Activated CD4-positive, alpha-beta T cell treated with anti-CD3 and anti-CD28 coated beads for 36 hours (primary cell): ENCODE data around the gene CMKLR1. TPM values are rescaled to one million over a fixed set of nuclear protein-coding genes. Genes with fewer than 3 reads are reported as not detected.

Source experiments
- ATAC-seq: fragments of 200-7000 bp; cut with Tn5 transposase; one replicate; pipeline ENCODE4 v1.10.0; 2021; ENCODE audit warnings: mild to moderate bottlenecking, moderate library complexity
- CTCF ChIA-PET: fragments of 350-600 bp; sonication (Branson Sonifier 250); formaldehyde crosslinking; loops from one replicate; lab custom pipeline; 2021; ENCODE audit warnings: antibody characterized with exemption; lab: Charles Lee
- POLR2A ChIA-PET: fragments of 350-600 bp; sonication (Branson Sonifier 250); formaldehyde crosslinking; loops from one replicate; lab custom pipeline; 2021; ENCODE audit warnings: antibody characterized with exemption, inconsistent platforms; lab: Charles Lee
- DNase-seq: peaks from one replicate; pipeline ENCODE4 v3.0.0-alpha.2; 2020
- H3K27ac Mint-ChIP-seq: one replicate; pipeline ENCODE4 v1.8.0; 2021; ENCODE audit warnings: mixed read lengths
- H3K27me3 Mint-ChIP-seq: one replicate; pipeline ENCODE4 v1.8.0; 2021; ENCODE audit warnings: mixed read lengths
- H3K36me3 Mint-ChIP-seq: one replicate; pipeline ENCODE4 v1.8.0; 2021; ENCODE audit warnings: low read depth, mixed read lengths
- H3K4me1 Mint-ChIP-seq: one replicate; pipeline ENCODE4 v1.8.0; 2021; ENCODE audit warnings: mixed read lengths
- H3K4me3 Mint-ChIP-seq: one replicate; pipeline ENCODE4 v1.8.0; 2021; ENCODE audit warnings: mild to moderate bottlenecking, moderate library complexity, mixed read lengths
- H3K9me3 Mint-ChIP-seq: one replicate; pipeline ENCODE4 v1.8.0; 2021; ENCODE audit warnings: low read depth, mixed read lengths
- intact Hi-C, 2 experiments: fragments of 100-400 bp; cut with DNase I in 1 of 2; cut with micrococcal nuclease in 1 of 2; formaldehyde crosslinking; loops; one replicate each; pipeline versions ENCODE4 v1.14.2 to v1.15.1; 2022 to 2024; cut with DNase I, micrococcal nuclease
- total RNA-seq, 2 experiments: library from RNA; stranded (reverse); gene quantifications; one replicate each; pipeline ENCODE4 v1.2.3, GENCODE V29; 2021

The CMKLR1 gene
- total RNA-seq, 2 experiments from 2014 or later = not detected

DNA sequence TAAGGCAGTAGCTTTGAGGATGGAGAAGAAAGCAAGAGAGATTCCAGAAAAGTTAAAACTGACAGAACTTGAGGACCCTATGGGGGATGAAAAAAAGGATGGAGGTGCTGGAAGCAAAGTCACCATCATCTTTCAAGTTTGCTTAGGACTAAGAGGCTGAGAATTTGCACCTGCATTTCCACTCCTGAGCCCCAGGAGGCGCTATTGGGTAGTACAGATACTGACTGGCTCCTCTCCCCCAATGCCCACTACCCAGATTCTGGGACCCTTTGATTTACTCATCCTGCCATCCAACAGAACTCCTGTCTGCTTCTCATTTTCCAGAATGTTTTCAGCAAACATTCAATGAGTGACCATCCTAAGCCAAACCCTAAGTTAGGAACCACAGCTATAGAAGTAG is 34.0 kb upstream of the CMKLR1 start:
- H3K36me3 Mint-ChIP-seq = peaks cover 2% of the 10 kb centered on the region
- H3K9me3 Mint-ChIP-seq = peaks cover 17% of the 10 kb centered on the region
- ChIA-PET POLR2A (no interaction called here), CTCF (interaction anchor here (0.5 to 1.1 kb wide), 2 partner anchors 139 to 140 kb away, joined by 3 to 4 read pairs; no protein-coding TSS in a partner anchor)
- intact Hi-C loops = no loop called here
- H3K4me3 Mint-ChIP-seq = no peak overlapping the region
- no peak for ATAC-seq
- peaks cover 2% of the 10 kb centered on the region for H3K27me3 Mint-ChIP-seq
- peak; percentile 11 for DNase-seq
- H3K27ac Mint-ChIP-seq = no peak overlapping the region
- no peaks in the 10 kb centered on the region for H3K4me1 Mint-ChIP-seq

DNA sequence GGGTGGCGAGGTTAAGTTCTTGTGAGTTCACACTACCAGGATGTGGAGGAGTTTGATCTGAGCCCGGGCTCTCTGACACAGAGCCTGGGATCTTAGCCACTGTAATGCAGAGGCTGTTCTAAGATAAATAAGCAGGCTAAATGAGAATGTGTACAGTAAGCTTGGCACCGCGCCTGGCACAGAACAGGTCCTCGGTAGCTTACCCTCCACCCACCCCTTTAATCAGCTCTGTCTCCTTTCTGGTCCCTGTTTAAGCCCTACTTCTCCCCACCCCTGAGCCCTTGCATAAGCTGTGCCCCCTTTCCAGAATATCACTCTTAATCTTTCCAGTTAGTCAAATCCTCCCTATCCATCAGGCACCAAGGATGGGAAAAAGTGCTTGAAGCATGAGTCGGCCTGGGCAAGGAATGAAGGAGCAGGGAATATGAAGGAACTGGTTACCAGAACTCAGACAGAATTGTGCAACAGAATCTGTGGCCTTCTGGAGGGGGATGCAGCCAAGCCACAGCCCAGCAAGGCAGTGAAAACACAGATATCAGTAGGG is 32.8 kb upstream of the CMKLR1 start:
- no peak for ATAC-seq
- no peak for DNase-seq
- ChIA-PET POLR2A (no interaction called here), CTCF (no interaction called here)
- H3K4me3 Mint-ChIP-seq = no peak overlapping the region
- intact Hi-C loops = no loop called here
- peaks cover 2% of the 10 kb centered on the region for H3K27me3 Mint-ChIP-seq
- H3K27ac Mint-ChIP-seq = no peak overlapping the region
- H3K36me3 Mint-ChIP-seq = peaks cover 2% of the 10 kb centered on the region
- peaks cover 17% of the 10 kb centered on the region for H3K9me3 Mint-ChIP-seq
- H3K4me1 Mint-ChIP-seq = no peaks in the 10 kb centered on the region

DNA sequence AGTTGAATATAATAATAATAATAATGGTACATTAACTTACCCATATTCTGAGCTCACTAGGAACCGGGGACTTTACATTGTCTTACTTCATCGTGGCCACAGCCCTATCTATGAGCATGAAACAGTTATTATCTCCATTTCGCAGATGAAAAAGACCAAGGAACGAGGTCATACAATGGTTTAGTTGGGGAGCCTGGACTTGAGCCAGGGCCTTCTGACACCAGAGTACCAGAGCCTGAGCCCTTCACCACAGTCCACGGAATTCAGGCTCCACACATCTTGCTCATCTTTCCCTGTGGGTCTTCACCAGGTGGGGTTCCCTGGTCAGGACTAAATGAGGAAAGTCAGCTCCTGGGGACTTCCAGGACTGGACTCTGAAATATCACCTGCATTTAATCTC is 31.3 kb upstream of the CMKLR1 start:
- H3K27ac Mint-ChIP-seq = no peak overlapping the region
- no peak overlapping the region for H3K4me3 Mint-ChIP-seq
- intact Hi-C loops = no loop called here
- POLR2A ChIA-PET = no interaction called here
- H3K27me3 Mint-ChIP-seq = peaks cover 2% of the 10 kb centered on the region
- H3K9me3 Mint-ChIP-seq = peaks cover 12% of the 10 kb centered on the region
- CTCF ChIA-PET = interaction anchor here (1.0 kb wide), 1 partner anchor 11 kb away, joined by 4 read pairs; no protein-coding TSS in a partner anchor
- H3K36me3 Mint-ChIP-seq = peaks cover 2% of the 10 kb centered on the region
- no peaks in the 10 kb centered on the region for H3K4me1 Mint-ChIP-seq
- ATAC-seq = no peak
- no peak for DNase-seq

DNA sequence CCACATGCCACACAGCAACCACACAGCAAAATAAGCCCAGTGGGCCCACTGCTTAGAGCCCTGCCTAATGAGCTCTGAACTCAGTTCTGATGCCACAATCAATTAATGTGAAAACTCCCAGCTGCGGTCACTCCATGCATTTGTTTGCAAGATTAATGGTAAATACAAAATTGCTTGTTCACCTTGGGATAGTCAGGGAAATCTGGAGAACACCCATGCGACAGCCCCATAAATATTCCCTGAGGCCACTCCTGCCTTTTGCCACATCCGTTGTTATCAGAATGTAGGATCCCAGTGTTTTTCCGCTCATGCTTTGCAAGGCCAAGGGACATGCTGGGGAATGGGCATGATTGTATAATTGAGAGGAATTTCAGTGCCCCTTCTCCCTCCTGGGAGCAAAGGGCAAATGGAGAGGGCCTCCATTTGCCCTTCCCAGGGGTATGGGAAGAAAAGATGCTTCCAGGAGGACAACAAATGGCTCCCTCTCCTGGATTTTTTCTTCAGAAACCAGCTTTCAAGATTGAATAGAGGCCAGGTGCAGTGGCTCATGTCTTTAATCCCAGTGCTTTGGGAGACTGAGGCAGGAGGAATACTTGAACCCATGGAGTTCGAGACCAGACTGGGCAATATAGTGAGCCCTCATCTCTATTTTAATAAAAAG is 30.8 kb upstream of the CMKLR1 start:
- ATAC-seq (no peak), DNase-seq (no peak)
- intact Hi-C loops = no loop called here
- peaks cover 2% of the 10 kb centered on the region for H3K27me3 Mint-ChIP-seq
- ChIA-PET CTCF (interaction anchor here (0.6 to 1.0 kb wide), 2 partner anchors 11 to 72 kb away, joined by 3 to 4 read pairs; no protein-coding TSS in a partner anchor), POLR2A (no interaction called here)
- no peaks in the 10 kb centered on the region for H3K4me1 Mint-ChIP-seq
- H3K4me3 Mint-ChIP-seq = no peak overlapping the region
- no peak overlapping the region for H3K27ac Mint-ChIP-seq
- H3K36me3 Mint-ChIP-seq = peaks cover 2% of the 10 kb centered on the region
- peaks cover 12% of the 10 kb centered on the region for H3K9me3 Mint-ChIP-seq

DNA sequence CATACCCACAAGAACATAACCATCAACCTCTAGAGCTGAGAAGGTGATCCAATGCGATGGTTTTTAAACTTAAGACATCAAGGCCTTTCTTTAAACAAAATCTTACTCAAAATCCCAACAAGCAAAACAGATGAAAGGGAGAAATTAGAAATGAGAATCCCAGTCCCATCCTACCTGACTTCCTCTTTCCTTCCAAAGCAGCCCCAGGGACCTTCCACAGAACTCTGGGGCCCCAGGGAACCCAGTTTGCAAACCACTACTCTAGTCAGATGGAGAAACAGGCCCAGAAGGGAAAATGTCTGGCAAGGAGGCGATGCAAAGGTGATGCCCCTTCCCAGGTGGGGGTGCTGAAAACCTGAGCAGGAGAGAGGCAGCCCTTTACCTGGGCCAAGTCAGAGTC is 29.0 kb upstream of the CMKLR1 start:
- Mint-ChIP-seq H3K9me3 (peaks cover 7% of the 10 kb centered on the region), H3K4me1 (no peaks in the 10 kb centered on the region), H3K27ac (no peak overlapping the region), H3K36me3 (peaks cover 2% of the 10 kb centered on the region), H3K4me3 (no peak overlapping the region), H3K27me3 (peaks cover 2% of the 10 kb centered on the region)
- POLR2A ChIA-PET = no interaction called here
- intact Hi-C loops = no loop called here
- DNase-seq = no peak
- CTCF ChIA-PET = no interaction called here
- no peak for ATAC-seq

DNA sequence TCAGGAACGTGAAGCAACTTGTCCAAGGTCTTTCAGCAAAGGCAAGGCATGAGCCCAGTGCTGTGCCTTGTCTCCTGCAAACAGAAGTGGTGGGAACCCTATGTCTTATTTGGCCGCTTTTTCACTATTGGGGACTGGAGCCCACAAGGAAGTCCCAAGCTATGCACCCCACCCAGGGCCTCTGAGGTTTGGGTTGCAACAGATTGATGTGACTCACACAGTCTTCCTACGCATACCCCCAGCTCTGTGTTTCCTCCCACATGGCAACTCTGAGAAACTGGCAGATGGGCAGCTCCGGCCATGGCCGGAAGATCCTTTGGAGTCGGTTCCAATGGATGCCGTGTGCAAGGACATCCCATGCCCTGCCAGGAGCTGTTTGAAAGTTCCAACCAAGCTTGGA is 28.3 kb upstream of the CMKLR1 start:
- ChIA-PET CTCF (no interaction called here), POLR2A (no interaction called here)
- Mint-ChIP-seq H3K4me3 (no peak overlapping the region), H3K27me3 (peaks cover 2% of the 10 kb centered on the region), H3K4me1 (no peaks in the 10 kb centered on the region), H3K9me3 (peaks cover 2% of the 10 kb centered on the region), H3K36me3 (no peaks in the 10 kb centered on the region), H3K27ac (no peak overlapping the region)
- intact Hi-C loops = no loop called here
- ATAC-seq (no peak), DNase-seq (no peak)

DNA sequence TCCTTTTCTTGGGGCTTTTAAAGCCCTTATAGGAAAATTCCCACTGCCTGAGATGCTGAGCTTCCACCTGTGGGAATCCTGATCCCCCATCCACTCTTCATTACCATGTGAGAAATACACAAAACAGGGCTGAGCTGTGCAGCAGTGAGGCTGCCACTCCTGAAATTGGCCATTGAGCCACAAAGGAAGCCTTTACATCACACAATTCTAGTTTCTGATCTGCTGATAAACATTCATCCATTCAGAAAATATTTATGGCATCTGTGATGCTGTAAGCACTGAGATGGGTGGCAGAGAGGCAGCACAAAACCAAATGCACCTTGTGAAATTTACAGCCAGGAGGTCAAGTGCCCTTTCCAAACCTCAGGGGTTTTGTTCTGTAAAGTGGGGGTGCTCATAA is 26.2 kb upstream of the CMKLR1 start:
- H3K4me3 Mint-ChIP-seq = no peak overlapping the region
- no peaks in the 10 kb centered on the region for H3K9me3 Mint-ChIP-seq
- no peaks in the 10 kb centered on the region for H3K27me3 Mint-ChIP-seq
- no peaks in the 10 kb centered on the region for H3K4me1 Mint-ChIP-seq
- no peak for DNase-seq
- H3K27ac Mint-ChIP-seq = no peak overlapping the region
- intact Hi-C loops = no loop called here
- POLR2A ChIA-PET = no interaction called here
- H3K36me3 Mint-ChIP-seq = no peaks in the 10 kb centered on the region
- no peak for ATAC-seq
- CTCF ChIA-PET = interaction anchor here (0.5 kb wide), 1 partner anchor 29 kb away, joined by 3 read pairs; no protein-coding TSS in a partner anchor

DNA sequence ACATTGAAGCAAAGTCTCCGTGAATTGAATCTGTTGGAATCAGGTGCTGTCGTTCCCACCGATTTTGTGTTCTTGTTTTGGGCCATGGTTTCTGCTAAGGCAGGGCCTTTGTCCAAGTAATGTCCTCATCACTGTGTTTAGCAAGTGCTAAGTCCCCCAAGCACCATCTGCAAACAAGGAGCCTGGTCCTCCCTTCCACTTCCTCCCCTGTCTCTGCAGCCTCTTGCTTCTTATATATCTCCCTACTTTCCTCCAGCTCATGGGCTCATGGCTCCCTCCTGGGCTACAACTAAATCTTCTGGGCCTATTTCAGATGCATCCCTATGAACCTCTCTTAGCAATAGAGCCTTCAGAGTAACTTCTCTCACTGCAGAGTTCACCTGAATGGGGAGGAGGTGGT is 25.8 kb upstream of the CMKLR1 start:
- intact Hi-C loops = no loop called here
- Mint-ChIP-seq H3K4me3 (no peak overlapping the region), H3K27me3 (no peaks in the 10 kb centered on the region), H3K36me3 (no peaks in the 10 kb centered on the region), H3K9me3 (no peaks in the 10 kb centered on the region), H3K4me1 (no peaks in the 10 kb centered on the region), H3K27ac (no peak overlapping the region)
- CTCF ChIA-PET = interaction anchor here (0.5 kb wide), 1 partner anchor 29 kb away, joined by 3 read pairs; no protein-coding TSS in a partner anchor
- POLR2A ChIA-PET = no interaction called here
- DNase-seq (no peak), ATAC-seq (no peak)

DNA sequence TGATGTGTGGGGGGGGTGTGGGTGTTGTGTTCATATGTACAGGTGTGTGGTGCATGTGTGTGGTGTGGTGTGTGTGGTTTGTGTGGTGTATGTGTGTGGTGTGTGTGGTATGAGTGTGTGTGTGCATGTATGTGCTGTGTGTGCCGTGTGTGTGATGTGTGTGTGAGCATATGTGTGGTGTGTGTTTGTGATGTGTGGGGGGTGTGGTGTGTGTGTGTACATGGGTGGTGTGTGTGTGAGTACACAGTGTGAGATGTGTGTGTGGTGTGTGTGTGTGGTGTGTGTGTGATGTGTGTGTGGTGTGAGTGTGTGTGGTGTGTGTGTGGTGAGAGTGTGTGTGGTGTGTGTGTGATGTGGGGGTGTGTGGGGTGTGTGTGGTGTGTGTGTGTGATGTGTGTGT is 24.5 kb upstream of the CMKLR1 start:
- Mint-ChIP-seq H3K36me3 (no peaks in the 10 kb centered on the region), H3K9me3 (no peaks in the 10 kb centered on the region), H3K4me3 (no peak overlapping the region), H3K27ac (no peak overlapping the region), H3K27me3 (peaks cover 3% of the 10 kb centered on the region), H3K4me1 (no peaks in the 10 kb centered on the region)
- ATAC-seq (no peak), DNase-seq (no peak)
- intact Hi-C loops = no loop called here
- ChIA-PET POLR2A (no interaction called here), CTCF (no interaction called here)

DNA sequence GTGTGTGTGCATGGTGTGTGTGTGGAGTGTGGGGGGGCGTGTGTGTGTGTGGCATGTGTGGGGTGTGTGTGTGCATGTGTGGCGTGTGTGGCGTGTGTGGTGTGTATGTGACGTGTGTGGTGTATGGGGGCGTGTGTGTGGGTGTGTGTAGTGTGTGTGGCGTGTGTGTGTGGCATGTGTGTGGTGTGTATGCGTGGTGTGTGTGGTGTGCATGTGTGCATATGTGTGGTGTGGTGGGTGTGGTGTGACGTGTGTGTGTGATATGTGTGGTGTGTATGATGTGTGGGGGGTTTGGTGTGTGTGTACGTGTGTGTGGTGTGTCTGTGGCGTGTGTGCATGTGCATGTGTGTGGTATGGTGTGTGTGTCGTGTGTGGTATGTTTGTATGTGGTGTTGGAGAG is 24.1 kb upstream of the CMKLR1 start:
- CTCF ChIA-PET = no interaction called here
- ATAC-seq = no peak
- H3K36me3 Mint-ChIP-seq = no peaks in the 10 kb centered on the region
- no peak overlapping the region for H3K4me3 Mint-ChIP-seq
- intact Hi-C loops = no loop called here
- peaks cover 5% of the 10 kb centered on the region for H3K27me3 Mint-ChIP-seq
- no peaks in the 10 kb centered on the region for H3K4me1 Mint-ChIP-seq
- no peak for DNase-seq
- H3K9me3 Mint-ChIP-seq = no peaks in the 10 kb centered on the region
- no peak overlapping the region for H3K27ac Mint-ChIP-seq
- POLR2A ChIA-PET = no interaction called here

DNA sequence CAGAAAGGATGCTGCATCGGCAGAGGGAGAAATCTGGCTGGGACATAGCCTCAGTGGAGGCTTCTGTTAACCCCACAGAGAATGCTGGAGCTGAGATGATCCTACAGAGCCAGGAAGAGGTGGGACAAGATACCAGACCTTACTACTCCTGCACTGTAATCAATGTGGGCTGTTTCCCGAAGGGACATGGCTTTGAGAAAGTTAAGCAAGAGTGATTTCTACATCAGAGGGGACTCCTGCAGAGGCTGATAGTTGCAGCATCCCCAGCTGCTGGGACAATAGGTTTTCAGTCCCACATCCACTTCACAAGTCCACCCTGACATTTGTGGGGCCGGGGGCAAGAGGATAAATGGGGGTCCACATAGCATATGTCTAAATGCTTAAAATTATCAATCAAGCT is 22.5 kb upstream of the CMKLR1 start:
- Mint-ChIP-seq H3K4me3 (no peak overlapping the region), H3K9me3 (no peaks in the 10 kb centered on the region)
- intact Hi-C loops = no loop called here

DNA sequence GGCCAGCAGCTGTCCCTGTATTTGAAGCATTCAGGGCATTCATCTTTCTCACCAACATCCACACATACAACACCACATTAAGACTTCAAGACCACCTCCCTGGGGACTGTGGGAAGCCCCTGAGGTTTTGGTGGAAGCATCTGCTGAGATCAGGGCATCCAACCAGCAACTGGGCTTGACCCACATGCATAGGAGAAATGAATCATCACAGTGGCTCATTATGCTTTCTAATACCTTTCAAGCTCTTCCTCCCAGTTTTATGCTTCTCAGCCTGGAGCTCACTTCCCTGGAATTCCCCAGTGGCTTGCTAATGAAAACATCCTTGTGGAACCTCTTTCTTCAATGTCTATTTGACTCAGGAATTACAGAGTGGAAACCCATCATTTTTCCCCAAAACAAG is 21.4 kb upstream of the CMKLR1 start:
- Mint-ChIP-seq H3K27me3 (peaks cover 5% of the 10 kb centered on the region), H3K4me3 (no peak overlapping the region), H3K27ac (no peak overlapping the region), H3K36me3 (no peaks in the 10 kb centered on the region), H3K9me3 (no peaks in the 10 kb centered on the region), H3K4me1 (no peaks in the 10 kb centered on the region)
- ChIA-PET POLR2A (interaction anchor here (0.5 kb wide), 1 partner anchor 161 kb away, joined by 3 read pairs; no protein-coding TSS in a partner anchor), CTCF (no interaction called here)
- ATAC-seq = no peak
- DNase-seq = no peak
- intact Hi-C loops = no loop called here

More for the DNA sequence above, 22.5 kb upstream of the CMKLR1 start:
- POLR2A ChIA-PET = no interaction called here
- ATAC-seq (no peak), DNase-seq (no peak)
- Mint-ChIP-seq H3K27me3 (peaks cover 5% of the 10 kb centered on the region), H3K27ac (no peak overlapping the region), H3K4me1 (no peaks in the 10 kb centered on the region), H3K36me3 (no peaks in the 10 kb centered on the region)
- CTCF ChIA-PET = no interaction called here
